Brain microvascular endothelial cell (primary cell): Measurements from ENCODE around the gene TRMT2A.

Experiments
- DNase-seq: peaks from one replicate; pipeline ENCODE4 v3.0.0-alpha.2; 2020
- H3K27ac ChIP-seq: fragments of 250-450 bp; sonication (Bioruptor Pico); 2 replicates; pipeline ENCODE4 v1.5.1; 2020; ENCODE audit warnings: mild to moderate bottlenecking, moderate library complexity
- H3K27me3 ChIP-seq: fragments of 250-450 bp; sonication (Bioruptor Pico); replicated peaks from 2 replicates; pipeline ENCODE4 v1.5.1; 2020; ENCODE audit warnings: mild to moderate bottlenecking
- H3K36me3 ChIP-seq: fragments of 250-450 bp; sonication (Bioruptor Pico); replicated peaks from 2 replicates; pipeline ENCODE4 v1.5.1; 2020; ENCODE audit warnings: mild to moderate bottlenecking
- H3K4me3 ChIP-seq: 2 replicates; pipeline ENCODE4 v1.5.1; 2011; ENCODE audit warnings: low read depth, mild to moderate bottlenecking, control low read depth, low read length, moderate library complexity
- in situ Hi-C: cut with HindIII; loops from 2 replicates; pipeline ENCODE4 v1.10.0; 2017; ENCODE audit warnings: low sequenced_read_pairs, low pct_ligation_motif_present
- TF ChIP-seq, protein P1 (sequence below): IDR thresholded peaks from 2 replicates; pipeline ENCODE4 v1.5.1; 2011; ENCODE audit warnings: low read depth, mild to moderate bottlenecking, moderate library complexity, low read length, control low read depth, inconsistent platforms; ENCODE audit errors: missing control alignments

The TRMT2A gene

GRCh38 chr22:20133930-20134549, 17.0 kb upstream of the TRMT2A start:
- DNase-seq: no peak
- in situ Hi-C loops: no loop called here
- no peak overlapping the region for H3K27ac ChIP-seq
- TF ChIP-seq, protein P1, sequence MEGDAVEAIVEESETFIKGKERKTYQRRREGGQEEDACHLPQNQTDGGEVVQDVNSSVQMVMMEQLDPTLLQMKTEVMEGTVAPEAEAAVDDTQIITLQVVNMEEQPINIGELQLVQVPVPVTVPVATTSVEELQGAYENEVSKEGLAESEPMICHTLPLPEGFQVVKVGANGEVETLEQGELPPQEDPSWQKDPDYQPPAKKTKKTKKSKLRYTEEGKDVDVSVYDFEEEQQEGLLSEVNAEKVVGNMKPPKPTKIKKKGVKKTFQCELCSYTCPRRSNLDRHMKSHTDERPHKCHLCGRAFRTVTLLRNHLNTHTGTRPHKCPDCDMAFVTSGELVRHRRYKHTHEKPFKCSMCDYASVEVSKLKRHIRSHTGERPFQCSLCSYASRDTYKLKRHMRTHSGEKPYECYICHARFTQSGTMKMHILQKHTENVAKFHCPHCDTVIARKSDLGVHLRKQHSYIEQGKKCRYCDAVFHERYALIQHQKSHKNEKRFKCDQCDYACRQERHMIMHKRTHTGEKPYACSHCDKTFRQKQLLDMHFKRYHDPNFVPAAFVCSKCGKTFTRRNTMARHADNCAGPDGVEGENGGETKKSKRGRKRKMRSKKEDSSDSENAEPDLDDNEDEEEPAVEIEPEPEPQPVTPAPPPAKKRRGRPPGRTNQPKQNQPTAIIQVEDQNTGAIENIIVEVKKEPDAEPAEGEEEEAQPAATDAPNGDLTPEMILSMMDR: no peak
- H3K36me3 ChIP-seq: no peaks in the 10 kb centered on the region
- no peaks in the 10 kb centered on the region for H3K27me3 ChIP-seq
- no peak overlapping the region for H3K4me3 ChIP-seq

DNA sequence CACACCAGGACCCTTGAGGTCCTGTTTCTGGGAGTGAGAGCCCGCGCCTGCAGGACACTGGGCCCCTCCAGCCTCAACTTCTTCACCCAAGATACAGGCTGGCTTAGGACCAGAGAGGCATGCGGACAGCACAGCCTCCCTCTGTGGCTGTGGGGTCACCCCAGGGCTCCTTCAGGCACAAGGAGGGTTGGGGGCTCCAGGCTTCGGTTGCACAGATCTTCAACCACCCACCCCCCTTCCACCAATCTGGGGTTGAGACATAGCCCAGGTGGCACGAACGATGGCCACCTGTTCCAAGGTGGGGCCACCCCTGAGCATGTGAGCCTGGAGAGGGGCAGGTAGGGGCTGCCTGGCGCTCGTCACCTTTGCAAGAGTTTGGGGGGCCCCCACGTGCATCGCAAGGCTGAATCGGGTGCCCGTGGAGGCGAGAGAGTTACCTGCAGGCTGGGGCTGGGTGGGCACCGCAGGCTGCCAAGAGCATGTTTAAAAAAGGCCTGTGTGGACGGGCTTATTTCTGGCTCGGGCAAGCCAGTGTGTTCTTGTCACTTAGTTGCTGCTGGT, 15.7 kb upstream of the TRMT2A start:
- Histone ChIP-seq H3K4me3 (peak overlapping the region; percentile 81), H3K27ac (peak overlapping the region; percentile 24)

DNA sequence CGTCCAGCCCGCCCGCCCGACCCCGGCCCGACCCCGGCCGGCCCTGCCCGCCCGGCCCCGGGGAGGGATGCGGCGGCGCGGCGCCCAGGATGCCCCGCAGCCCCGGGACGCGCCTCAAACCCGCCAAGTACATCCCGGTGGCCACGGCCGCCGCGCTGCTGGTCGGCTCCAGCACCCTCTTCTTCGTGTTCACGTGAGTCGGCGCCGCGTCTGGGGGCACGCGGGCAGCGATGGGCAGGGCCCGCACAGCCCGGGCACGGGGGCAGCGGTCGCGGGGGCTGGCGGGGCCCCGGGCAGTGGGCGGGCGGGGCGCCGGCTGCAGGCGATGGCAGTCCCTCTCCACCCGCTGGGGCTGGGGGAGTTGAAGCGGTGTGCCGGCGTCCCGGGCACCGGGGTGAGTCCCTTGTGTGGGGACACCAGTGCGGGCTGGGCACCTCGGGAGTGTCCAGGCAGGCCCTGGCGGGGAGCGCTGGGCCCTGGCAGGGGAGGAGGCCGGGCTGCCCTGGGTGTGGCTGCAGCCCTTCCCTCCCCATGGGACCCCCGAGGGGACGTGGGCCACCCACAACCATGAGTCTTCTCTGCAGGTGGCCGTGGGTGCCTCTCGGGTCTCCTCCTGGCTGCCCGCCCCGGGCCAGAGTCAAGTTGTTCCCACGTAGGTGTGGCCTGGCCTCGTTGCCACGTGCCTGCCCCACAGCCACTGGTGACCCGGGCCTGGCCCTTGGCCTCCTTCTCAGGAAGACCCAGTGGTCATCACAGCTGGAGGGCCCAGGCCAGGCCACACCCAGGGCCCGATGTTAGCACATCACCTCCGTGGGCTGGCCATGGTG, 15.0 kb upstream of the TRMT2A start:
- Histone ChIP-seq H3K36me3 (peaks cover 13% of the 10 kb centered on the region), H3K4me3 (peak overlapping the region; percentile 81), H3K27ac (peak overlapping the region; percentile 24), H3K27me3 (no peaks in the 10 kb centered on the region)
- no peak for DNase-seq
- in situ Hi-C loops: no loop called here
- TF ChIP-seq, protein P1: no peak

More for the DNA sequence above, 15.7 kb upstream of the TRMT2A start:
- Histone ChIP-seq H3K36me3 (peaks cover 7% of the 10 kb centered on the region), H3K27me3 (no peaks in the 10 kb centered on the region)
- TF ChIP-seq, protein P1: no peak
- DNase-seq: no peak
- in situ Hi-C loops: no loop called here

- H3K27ac ChIP-seq: peak within 1 kb of the TSS; percentile 45
- no peak for DNase-seq
- in situ Hi-C loops: no loop called here
- peaks cover 16% of the 10 kb centered on the region for H3K36me3 ChIP-seq
- TF ChIP-seq, protein P1: no peak
- peak within 1 kb of the TSS; percentile 81 for H3K4me3 ChIP-seq
- no peaks in the 10 kb centered on the region for H3K27me3 ChIP-seq
These were observed 14.5 kb upstream of the TRMT2A start, which contains the start of gene ZDHHC8 for GRCh38 chr22:20131597-20131858. TSS of gene ZDHHC8 (plus strand) at chr22:20131804. CDS start at chr22:20131948, 144 bp downstream.

DNA sequence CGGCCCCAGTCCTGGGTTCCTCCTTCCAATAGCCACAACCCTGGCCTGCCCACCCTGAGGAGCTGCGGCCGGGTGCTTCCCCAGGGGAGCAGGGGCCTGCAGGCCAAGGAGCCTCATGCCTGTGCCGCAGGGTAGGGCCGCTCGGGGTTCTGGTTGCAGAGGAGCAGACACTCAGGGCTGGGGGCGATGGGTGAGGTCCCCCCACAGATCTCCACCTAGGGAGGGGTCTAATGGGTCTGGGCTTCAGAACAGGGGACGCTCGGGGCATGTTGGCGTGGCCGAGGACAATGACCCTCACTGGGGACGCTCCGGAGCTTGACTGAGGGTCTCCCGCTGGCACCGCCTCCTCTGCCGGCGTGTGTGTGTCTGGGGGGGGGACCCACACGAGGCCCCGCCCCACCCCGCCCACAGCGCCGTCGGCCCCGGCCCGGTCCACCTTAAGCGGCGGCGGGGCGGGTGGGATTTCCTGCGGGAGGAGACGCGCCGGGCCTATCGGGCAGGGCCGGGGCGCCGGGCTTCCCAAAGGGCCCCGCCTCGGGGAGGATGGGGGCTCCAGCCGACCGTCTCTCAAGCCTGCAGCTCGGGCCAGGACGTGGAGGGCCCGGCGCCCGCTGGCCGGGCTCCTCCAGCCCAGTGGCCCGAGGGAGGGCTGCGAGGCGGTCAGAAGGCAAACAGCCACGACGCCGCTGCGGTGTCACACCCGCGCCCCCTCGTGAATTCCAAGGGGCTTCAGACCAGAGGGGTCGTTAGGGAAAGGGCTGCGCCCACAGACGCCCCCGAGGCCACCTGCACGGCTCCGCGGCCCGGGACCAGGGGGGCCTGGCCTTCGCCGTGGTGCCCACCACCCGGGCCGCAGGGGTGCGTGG, 13.9 kb upstream of the TRMT2A start:
- in situ Hi-C loops: no loop called here
- peak; percentile 68 for DNase-seq
- TF ChIP-seq, protein P1: no peak

More for the DNA sequence above, 13.9 kb upstream of the TRMT2A start:
- Histone ChIP-seq H3K4me3 (peak overlapping the region; percentile 73), H3K27ac (peak overlapping the region; percentile 45), H3K27me3 (no peaks in the 10 kb centered on the region), H3K36me3 (peaks cover 21% of the 10 kb centered on the region)
